ENCODE measurements around the gene WDPCP. TPM values are rescaled to one million over a fixed set of nuclear protein-coding genes. Genes with fewer than 3 reads are reported as not detected.
"Not testable (repeated sequence)": the region's sequence is repeated elsewhere in the genome, so short reads cannot be mapped to it uniquely, and the experiment has no call there.

Gene WDPCP
- polyA plus RNA-seq, 1 donor from 2014 or later, result 8.9 TPM

- Histone ChIP-seq H3F3A (ENCODE audit: insufficient read depth, low read length, poor library complexity, severe bottlenecking) (no peaks in the 10 kb centered on the region), H4K20me1 (ENCODE audit: insufficient read depth) (no peaks in the 10 kb centered on the region), H3K79me2 (replicated peaks; ENCODE audit: insufficient read depth, low read length) (no peaks in the 10 kb centered on the region), H3K9me3 (ENCODE audit: low read length) (no peaks in the 10 kb centered on the region), H3K4me3 (ENCODE audit: low read length) (no peak overlapping the region), H3K9me2 (ENCODE audit: insufficient read depth, low read length) (no peaks in the 10 kb centered on the region), H3K9ac (ENCODE audit: low read length) (no peak overlapping the region), H2AFZ (ENCODE audit: low read depth, low read length) (no peak overlapping the region), H3K36me3 (ENCODE audit: insufficient read depth, low read length) (no peaks in the 10 kb centered on the region), H3K27me3 (ENCODE audit: insufficient read depth, low read depth, low read length) (no peaks in the 10 kb centered on the region), H3K4me2 (ENCODE audit: low read length) (no peak overlapping the region), H3K27ac (ENCODE audit: low read length) (no peak overlapping the region)
- TF ChIP-seq MXI1 (conservative IDR thresholded peaks at IDR 0.05; ENCODE audit: poor library complexity, severe bottlenecking), result no peak
- TF ChIP-seq REST (IDR thresholded peaks at IDR 0.05; ENCODE audit: borderline replicate concordance), result no peak
- no peak for TF ChIP-seq RAD21 (conservative IDR thresholded peaks at IDR 0.05)
These were observed 179.7 kb downstream of the WDPCP start for GRCh38 chr2:63408530-63408929.

- Histone ChIP-seq H3K4me2 (ENCODE audit: low read length) (no peak overlapping the region), H3K27me3 (ENCODE audit: insufficient read depth, low read depth, low read length) (no peaks in the 10 kb centered on the region), H3K9me2 (ENCODE audit: insufficient read depth, low read length) (no peaks in the 10 kb centered on the region)
These were observed 181.6 kb downstream of the WDPCP start for GRCh38 chr2:63406641-63407040.

GRCh38 chr2:63403820-63404219 is 184.5 kb downstream of the WDPCP start:
- no peak overlapping the region for H3K9ac ChIP-seq (ENCODE audit: low read length)
- H3K27me3 ChIP-seq (ENCODE audit: insufficient read depth, low read depth, low read length), result no peaks in the 10 kb centered on the region
- H3K27ac ChIP-seq (ENCODE audit: low read length), result no peak overlapping the region
- no peaks in the 10 kb centered on the region for H3K36me3 ChIP-seq (ENCODE audit: insufficient read depth, low read length)
- TF ChIP-seq EP300 (conservative IDR thresholded peaks at IDR 0.05; ENCODE audit: poor library complexity, severe bottlenecking) (no peak), MXI1 (conservative IDR thresholded peaks at IDR 0.05; ENCODE audit: poor library complexity, severe bottlenecking) (no peak), TAF1 (IDR thresholded peaks at IDR 0.05; ENCODE audit: low read depth) (no peak), CTCF (IDR thresholded peaks at IDR 0.05; ENCODE audit: poor library complexity, severe bottlenecking) (no peak), RAD21 (conservative IDR thresholded peaks at IDR 0.05) (no peak), POLR2AphosphoS5 (IDR thresholded peaks at IDR 0.05) (no peak), REST (IDR thresholded peaks at IDR 0.05; ENCODE audit: borderline replicate concordance) (no peak), EZH2 (IDR thresholded peaks at IDR 0.05; ENCODE audit: borderline replicate concordance, insufficient read depth, low read length, poor library complexity, severe bottlenecking) (no peak), SMC3 (conservative IDR thresholded peaks at IDR 0.05; ENCODE audit: poor library complexity) (no peak)
- H3K4me3 ChIP-seq (ENCODE audit: low read length), result no peak overlapping the region
- H3F3A ChIP-seq (ENCODE audit: insufficient read depth, low read length, poor library complexity, severe bottlenecking), result no peaks in the 10 kb centered on the region
- H3K9me2 ChIP-seq (ENCODE audit: insufficient read depth, low read length), result no peaks in the 10 kb centered on the region
- H2AFZ ChIP-seq (ENCODE audit: low read depth, low read length), result no peak overlapping the region
- H4K20me1 ChIP-seq (ENCODE audit: insufficient read depth), result no peaks in the 10 kb centered on the region
- H3K4me2 ChIP-seq (ENCODE audit: low read length), result no peak overlapping the region
- H3K79me2 ChIP-seq (replicated peaks; ENCODE audit: insufficient read depth, low read length), result no peaks in the 10 kb centered on the region
- no peaks in the 10 kb centered on the region for H3K9me3 ChIP-seq (ENCODE audit: low read length)

More at GRCh38 chr2:63406641-63407040, 181.6 kb downstream of the WDPCP start:
- Histone ChIP-seq H3K36me3 (ENCODE audit: insufficient read depth, low read length) (no peaks in the 10 kb centered on the region), H3K4me3 (ENCODE audit: low read length) (no peak overlapping the region), H2AFZ (ENCODE audit: low read depth, low read length) (no peak overlapping the region), H3F3A (ENCODE audit: insufficient read depth, low read length, poor library complexity, severe bottlenecking) (no peaks in the 10 kb centered on the region), H3K79me2 (replicated peaks; ENCODE audit: insufficient read depth, low read length) (no peaks in the 10 kb centered on the region), H4K20me1 (ENCODE audit: insufficient read depth) (no peaks in the 10 kb centered on the region), H3K27ac (ENCODE audit: low read length) (no peak overlapping the region), H3K9ac (ENCODE audit: low read length) (no peak overlapping the region), H3K9me3 (ENCODE audit: low read length) (no peaks in the 10 kb centered on the region)
- TF ChIP-seq TAF1 (IDR thresholded peaks at IDR 0.05; ENCODE audit: low read depth), result no peak
- no peak for TF ChIP-seq POLR2AphosphoS5 (IDR thresholded peaks at IDR 0.05)

DNA sequence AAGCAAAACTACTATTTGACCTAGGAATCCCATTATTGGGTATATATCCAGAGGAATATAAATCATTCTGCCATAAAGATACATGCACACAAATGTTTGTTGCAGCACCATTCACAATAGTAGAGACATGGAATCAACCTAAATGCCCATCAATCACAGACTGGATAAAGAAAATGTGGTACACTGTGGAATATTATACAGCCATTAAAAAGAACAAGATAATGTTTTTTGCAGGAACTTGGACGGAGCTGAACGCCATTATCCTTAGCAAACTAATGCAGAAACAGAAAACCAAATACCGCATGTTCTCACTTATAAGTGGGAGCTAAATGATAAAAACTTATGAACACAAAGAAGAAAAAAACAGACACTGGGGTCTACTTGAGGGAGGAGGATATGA is 185.4 kb downstream of the WDPCP start:
- not testable (repeated sequence) for H3F3A ChIP-seq (ENCODE audit: insufficient read depth, low read length, poor library complexity, severe bottlenecking); H3K9me2 ChIP-seq (ENCODE audit: insufficient read depth, low read length); H3K27me3 ChIP-seq (ENCODE audit: insufficient read depth, low read depth, low read length); H3K79me2 ChIP-seq (replicated peaks; ENCODE audit: insufficient read depth, low read length); H3K4me3 ChIP-seq (ENCODE audit: low read length); H4K20me1 ChIP-seq (ENCODE audit: insufficient read depth); H3K9me3 ChIP-seq (ENCODE audit: low read length); H3K36me3 ChIP-seq (ENCODE audit: insufficient read depth, low read length); H3K9ac ChIP-seq (ENCODE audit: low read length); H3K27ac ChIP-seq (ENCODE audit: low read length); H3K4me2 ChIP-seq (ENCODE audit: low read length); H2AFZ ChIP-seq (ENCODE audit: low read depth, low read length)

Data from neural cell (in vitro differentiated cells).